PFSK-1 (cell line): ENCODE data around the gene SMR3A.

Source experiments
- SIN3A ChIP-seq: IDR thresholded peaks from 2 replicates; pipeline ENCODE4 v1.6.1; 2012; ENCODE audit warnings: mild to moderate bottlenecking, low read length, moderate library complexity, borderline replicate concordance; ENCODE audit not compliant: insufficient read depth
- TAF1 ChIP-seq: IDR thresholded peaks from 2 replicates; pipeline ENCODE4 v1.6.1; 2012; ENCODE audit warnings: low read length, control low read depth, borderline replicate concordance; ENCODE audit not compliant: insufficient read depth

DNA sequence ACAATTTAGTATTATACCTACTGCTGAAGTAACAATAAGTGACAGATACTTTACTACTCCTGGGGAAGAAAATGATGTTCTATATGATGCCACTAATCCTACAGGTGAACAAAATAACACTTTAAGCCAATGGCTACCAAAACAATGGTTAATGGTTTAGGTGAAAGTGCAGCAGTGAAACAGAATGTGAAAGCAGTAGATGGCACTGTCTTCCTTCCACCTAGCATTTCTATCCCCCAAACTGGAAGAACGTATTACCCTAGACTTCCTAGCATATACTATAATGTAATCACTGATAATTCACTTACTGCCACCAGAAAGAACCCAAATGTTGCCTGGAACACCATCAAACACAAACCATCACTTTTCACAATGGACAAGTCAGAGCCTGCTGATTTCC lies 44.6 kb upstream of the SMR3A start:
- TF ChIP-seq TAF1 (no peak), SIN3A (no peak)
